Esophagus (tissue), 2 donors: ENCODE data around the gene MRC2. TPM values are rescaled to one million over a fixed set of nuclear protein-coding genes. Genes with fewer than 3 reads are reported as not detected.
A peak's percentile ranks its signal among the peaks of the same experiment; 100 is the strongest.

ENCODE experiments used
- H3K27ac ChIP-seq, 2 donors: one replicate each; pipeline ENCODE4 v1.5.1; 2013; ENCODE audit warnings: low read depth in 2 of 2, mild to moderate bottlenecking in 2 of 2, inconsistent platforms in 1 of 2, low read length in 1 of 2, moderate library complexity in 1 of 2
- H3K27me3 ChIP-seq, 2 donors: one replicate each; pipeline ENCODE4 v1.6.1; 2013; ENCODE audit warnings: low read length in 2 of 2, control low read depth in 1 of 2, mild to moderate bottlenecking in 1 of 2; ENCODE audit not compliant: insufficient read depth in 2 of 2, control insufficient read depth in 1 of 2
- H3K36me3 ChIP-seq, 2 donors: one replicate each; pipeline ENCODE4 v1.6.1; 2013; ENCODE audit warnings: low read length in 1 of 2; ENCODE audit not compliant: control insufficient read depth in 2 of 2, insufficient read depth in 2 of 2
- H3K4me1 ChIP-seq, 2 donors: one replicate each; pipeline ENCODE4 v1.6.1; 2013; ENCODE audit warnings: low read length in 1 of 2; ENCODE audit not compliant: control insufficient read depth in 2 of 2, insufficient read depth in 2 of 2
- H3K4me3 ChIP-seq, 2 donors: one replicate each; pipeline ENCODE4 v1.5.1; 2013; ENCODE audit warnings: low read length in 2 of 2, mild to moderate bottlenecking in 2 of 2, low read depth in 1 of 2, moderate library complexity in 1 of 2
- H3K9me3 ChIP-seq, 2 donors: one replicate each; pipeline ENCODE4 v1.6.1; 2013; ENCODE audit warnings: mild to moderate bottlenecking in 2 of 2, low read depth in 1 of 2, low read length in 1 of 2, moderate library complexity in 1 of 2; ENCODE audit not compliant: control insufficient read depth in 2 of 2, insufficient read depth in 1 of 2
- WGBS, 2 donors: extraction: QIAGEN DNeasy Blood & Tissue Kit; methylation state at CpG; one replicate each; pipeline ENCODE4 v1.1.7; 2013; 5-methylcytosine and 5-hydroxymethylcytosine counted together
- polyA plus RNA-seq, 2 donors: library from polyadenylated mRNA; stranded (reverse); fragments of 200-250 nt; gene quantifications; one replicate each; pipeline ENCODE4 v1.2.3, GENCODE V29; 2013
- donor health status: healthy with polysubstance abuse.
- donor health status: Bipolar disorder and iron deficiency.

The MRC2 gene
- polyA plus RNA-seq, 2 donors, result 24.6 to 54.6 TPM

- no peaks in the 10 kb centered on the region for H3K27me3 ChIP-seq
- no peaks in the 10 kb centered on the region for H3K36me3 ChIP-seq
- no peak overlapping the region for H3K27ac ChIP-seq
- whole genome bisulfite sequencing, 2 donors, result 78 to 80% methylated on average over 15 of the region's 15 CpGs
- no peak overlapping the region for H3K4me3 ChIP-seq
- H3K9me3 ChIP-seq, result no peaks in the 10 kb centered on the region
- peaks cover 4 to 9% of the 10 kb centered on the region in 2 donors for H3K4me1 ChIP-seq
Observed at GRCh38 chr17:62658136-62658920, 30.9 kb downstream of the MRC2 start.

GRCh38 chr17:62660629-62661118 lies 33.2 kb downstream of the MRC2 start:
- Histone ChIP-seq H3K27ac (no peak overlapping the region), H3K27me3 (no peaks in the 10 kb centered on the region), H3K36me3 (no peaks in the 10 kb centered on the region), H3K4me1 (no peaks in the 10 kb centered on the region), H3K9me3 (no peaks in the 10 kb centered on the region), H3K4me3 (no peak overlapping the region)
- WGBS, 2 donors, result 84 to 85% methylated on average over 2 of the region's 2 CpGs

- WGBS, 2 donors, result 100% methylated on average over 1 of the region's 1 CpG
- Histone ChIP-seq H3K4me1 (no peaks in the 10 kb centered on the region), H3K27me3 (no peaks in the 10 kb centered on the region), H3K4me3 (no peak overlapping the region), H3K27ac (no peak overlapping the region), H3K9me3 (no peaks in the 10 kb centered on the region), H3K36me3 (no peaks in the 10 kb centered on the region)
Observed at GRCh38 chr17:62661337-62661736, 33.9 kb downstream of the MRC2 start.

GRCh38 chr17:62662855-62663254 lies 35.4 kb downstream of the MRC2 start:
- Histone ChIP-seq H3K4me3 (no peak overlapping the region), H3K9me3 (no peaks in the 10 kb centered on the region), H3K36me3 (no peaks in the 10 kb centered on the region), H3K27ac (no peak overlapping the region), H3K4me1 (no peaks in the 10 kb centered on the region), H3K27me3 (no peaks in the 10 kb centered on the region)
- 80 to 84% methylated on average over 6 of the region's 6 CpGs for WGBS, 2 donors

GRCh38 chr17:62663304-62663703 lies 35.8 kb downstream of the MRC2 start:
- Histone ChIP-seq H3K36me3 (no peaks in the 10 kb centered on the region), H3K9me3 (no peaks in the 10 kb centered on the region), H3K4me1 (no peaks in the 10 kb centered on the region), H3K4me3 (no peak overlapping the region), H3K27me3 (no peaks in the 10 kb centered on the region), H3K27ac (no peak overlapping the region)
- WGBS, 2 donors, result 69% methylated on average over 6 of the region's 6 CpGs

- WGBS, 2 donors, result 91 to 96% methylated on average over 25 of the region's 25 CpGs
- Histone ChIP-seq H3K4me1 (peaks cover 0 to 2% of the 10 kb centered on the region in 2 donors), H3K4me3 (no peak overlapping the region), H3K9me3 (no peaks in the 10 kb centered on the region), H3K36me3 (no peaks in the 10 kb centered on the region), H3K27ac (no peak overlapping the region), H3K27me3 (no peaks in the 10 kb centered on the region)
Observed at GRCh38 chr17:62664336-62665120, 37.1 kb downstream of the MRC2 start.

GRCh38 chr17:62665599-62665998 lies 38.1 kb downstream of the MRC2 start:
- Histone ChIP-seq H3K4me1 (peaks cover 0 to 2% of the 10 kb centered on the region in 2 donors), H3K4me3 (no peak overlapping the region), H3K27ac (no peak overlapping the region), H3K9me3 (no peaks in the 10 kb centered on the region), H3K27me3 (no peaks in the 10 kb centered on the region), H3K36me3 (no peaks in the 10 kb centered on the region)
- 88 to 91% methylated on average over 3 of the region's 3 CpGs for WGBS, 2 donors

GRCh38 chr17:62666061-62666800 lies 38.8 kb downstream of the MRC2 start:
- no peaks in the 10 kb centered on the region for H3K9me3 ChIP-seq
- no peaks in the 10 kb centered on the region for H3K27me3 ChIP-seq
- H3K36me3 ChIP-seq, result no peaks in the 10 kb centered on the region
- peaks cover 0 to 3% of the 10 kb centered on the region in 2 donors for H3K4me1 ChIP-seq
- H3K4me3 ChIP-seq, result no peak overlapping the region
- whole genome bisulfite sequencing, 2 donors, result 85 to 89% methylated on average over 29 to 30 of the region's 30 CpGs
- H3K27ac ChIP-seq, result no peak overlapping the region

GRCh38 chr17:62666801-62667591 lies 39.5 kb downstream of the MRC2 start:
- H3K27ac ChIP-seq, result peak overlapping the region; percentile 11 to 17
- H3K36me3 ChIP-seq, result no peaks in the 10 kb centered on the region
- H3K4me3 ChIP-seq, result no peak overlapping the region
- H3K4me1 ChIP-seq, result peaks cover 0 to 8% of the 10 kb centered on the region in 2 donors
- no peaks in the 10 kb centered on the region for H3K9me3 ChIP-seq
- WGBS, 2 donors, result 81 to 84% methylated on average over 40 of the region's 40 CpGs
- H3K27me3 ChIP-seq, result no peaks in the 10 kb centered on the region
